Uterus (tissue), 4 donors: ENCODE results near the gene XRCC4. TPM values are rescaled to one million over a fixed set of nuclear protein-coding genes. Genes with fewer than 3 reads are reported as not detected.

ENCODE experiments used
- DNase-seq, 2 donors: peaks; one replicate each; pipeline ENCODE4 v3.0.0-alpha.2; 2019 to 2020
- H3K27ac ChIP-seq, 2 donors: fragments of 200-600 bp; sonication (generic); 1 replicate in 1 of 2; 2 replicates in 1 of 2; pipeline ENCODE4 v1.5.1; 2016 to 2018
- H3K27me3 ChIP-seq, 2 donors: fragments of 200-600 bp; sonication (generic); one replicate each; pipeline ENCODE4 v1.5.1; 2018 to 2019; ENCODE audit warnings: control low read depth in 1 of 2
- H3K36me3 ChIP-seq, 2 donors: fragments of 200-600 bp; sonication (generic); one replicate each; pipeline ENCODE4 v1.5.1; 2019; ENCODE audit warnings: control low read depth in 1 of 2
- H3K4me1 ChIP-seq, 2 donors: fragments of 200-600 bp; sonication (generic); one replicate each; pipeline ENCODE4 v1.5.1; 2018 to 2019; ENCODE audit warnings: control low read depth in 1 of 2
- H3K4me3 ChIP-seq, 2 donors: fragments of 200-600 bp; sonication (generic); 1 replicate in 1 of 2; 2 replicates in 1 of 2; pipeline ENCODE4 v1.5.1; 2018 to 2019; ENCODE audit warnings: mild to moderate bottlenecking in 1 of 2
- H3K9me3 ChIP-seq, 2 donors: fragments of 200-600 bp; sonication (generic); one replicate each; pipeline ENCODE4 v1.5.1; 2019; ENCODE audit warnings: control low read depth in 1 of 2
- POLR2A ChIP-seq, 2 donors: fragments of 450-650 bp; IDR thresholded peaks; one replicate each; pipeline ENCODE4 v1.6.1; 2016; ENCODE audit warnings: antibody characterized with exemption in 2 of 2, mild to moderate bottlenecking in 1 of 2, moderate library complexity in 1 of 2
- intact Hi-C: fragments of 100-400 bp; cut with DNase I; formaldehyde crosslinking; loops from one replicate; pipeline ENCODE4 v1.15.1; 2023; ENCODE audit warnings: low total_unique reads
- total RNA-seq, 4 donors: library from RNA; depleted of rRNA in 3 of 4; stranded (reverse); fragments of >200 nt in 3 of 4; gene quantifications; one replicate each; pipeline versions ENCODE4 v1.1.0 to v1.2.4, GENCODE V29; 2014 to 2023
- TF ChIP-seq, protein P1 (sequence below), 4 experiments: fragments of 200-600 bp in 2 of 4; fragments of 450-650 bp in 2 of 4; sonication (generic) in 2 of 4; IDR thresholded peaks; one replicate each; pipeline ENCODE4 v1.5.1; 2016 to 2019; ENCODE audit warnings: antibody characterized with exemption in 4 of 4, mild to moderate bottlenecking in 2 of 4, moderate library complexity in 1 of 4
- donor health status: DM: yes; HTN: yes; CAD: no.

The XRCC4 gene
- total RNA-seq, 4 donors from 2014 or later = 1.3 to 12.2 (median 5.5) TPM; not detected in 1

DNA sequence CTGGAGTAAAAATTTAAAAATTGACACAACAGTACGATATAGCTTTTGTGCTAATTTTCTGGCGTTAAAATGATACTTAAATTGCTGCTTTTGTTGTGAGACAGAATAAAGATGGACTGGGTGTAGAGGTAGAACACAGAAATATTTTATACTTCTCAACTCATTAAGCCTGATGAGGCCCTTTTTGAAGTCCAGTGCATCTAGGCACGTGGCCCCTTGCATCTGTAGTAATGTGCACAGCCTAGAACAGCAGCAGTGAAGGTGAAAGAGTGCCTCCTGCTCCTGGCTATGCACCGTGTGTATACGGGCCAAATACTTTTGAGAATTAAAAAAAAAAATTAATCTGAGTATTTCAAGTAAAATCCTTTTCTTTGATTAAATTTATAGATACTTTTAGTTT lies 115.6 kb downstream of the XRCC4 start:
- no peaks in the 10 kb centered on the region for H3K9me3 ChIP-seq
- H3K27ac ChIP-seq = no peak overlapping the region
- DNase-seq = no peak
- H3K4me1 ChIP-seq = no peaks in the 10 kb centered on the region
- intact Hi-C loops = no loop called here
- H3K4me3 ChIP-seq = no peak overlapping the region
- TF ChIP-seq, protein P1, sequence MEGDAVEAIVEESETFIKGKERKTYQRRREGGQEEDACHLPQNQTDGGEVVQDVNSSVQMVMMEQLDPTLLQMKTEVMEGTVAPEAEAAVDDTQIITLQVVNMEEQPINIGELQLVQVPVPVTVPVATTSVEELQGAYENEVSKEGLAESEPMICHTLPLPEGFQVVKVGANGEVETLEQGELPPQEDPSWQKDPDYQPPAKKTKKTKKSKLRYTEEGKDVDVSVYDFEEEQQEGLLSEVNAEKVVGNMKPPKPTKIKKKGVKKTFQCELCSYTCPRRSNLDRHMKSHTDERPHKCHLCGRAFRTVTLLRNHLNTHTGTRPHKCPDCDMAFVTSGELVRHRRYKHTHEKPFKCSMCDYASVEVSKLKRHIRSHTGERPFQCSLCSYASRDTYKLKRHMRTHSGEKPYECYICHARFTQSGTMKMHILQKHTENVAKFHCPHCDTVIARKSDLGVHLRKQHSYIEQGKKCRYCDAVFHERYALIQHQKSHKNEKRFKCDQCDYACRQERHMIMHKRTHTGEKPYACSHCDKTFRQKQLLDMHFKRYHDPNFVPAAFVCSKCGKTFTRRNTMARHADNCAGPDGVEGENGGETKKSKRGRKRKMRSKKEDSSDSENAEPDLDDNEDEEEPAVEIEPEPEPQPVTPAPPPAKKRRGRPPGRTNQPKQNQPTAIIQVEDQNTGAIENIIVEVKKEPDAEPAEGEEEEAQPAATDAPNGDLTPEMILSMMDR (IDR thresholded peaks at IDR 0.05) = no peak
- TF ChIP-seq POLR2A (IDR thresholded peaks at IDR 0.05) = no peak
- H3K27me3 ChIP-seq = no peaks in the 10 kb centered on the region
- no peaks in the 10 kb centered on the region for H3K36me3 ChIP-seq

DNA sequence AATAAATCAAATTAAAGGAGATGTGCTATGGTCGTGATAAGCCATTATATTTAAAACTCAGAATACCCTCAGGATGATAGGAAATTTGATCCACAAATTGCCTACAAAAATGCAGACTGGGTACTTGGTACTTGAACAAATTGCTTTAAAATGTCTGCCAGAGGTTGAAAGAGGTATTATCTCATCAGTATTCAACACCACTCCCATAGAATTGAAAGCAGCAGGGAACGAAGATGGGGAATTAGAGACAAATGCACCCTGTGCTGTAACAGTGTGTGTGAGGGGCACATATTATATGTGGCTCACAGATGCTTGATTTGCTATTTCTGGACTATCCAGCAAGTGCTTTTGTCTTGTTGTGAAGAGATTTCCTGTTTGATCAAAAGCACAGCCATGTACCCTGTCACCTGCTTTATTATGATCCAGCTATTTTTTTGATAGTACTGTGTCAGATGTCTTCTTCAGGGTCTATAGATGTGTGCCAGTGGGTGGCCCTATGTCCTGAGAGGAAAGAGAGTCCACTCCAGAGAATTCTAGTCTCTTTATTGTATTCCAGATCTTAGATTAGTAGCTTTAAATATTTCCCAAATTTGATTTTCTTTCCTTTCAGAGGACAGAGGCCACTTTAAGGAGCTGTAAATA lies 120.1 kb downstream of the XRCC4 start:
- H3K36me3 ChIP-seq = no peaks in the 10 kb centered on the region
- no peak for DNase-seq
- TF ChIP-seq, protein P1 (IDR thresholded peaks at IDR 0.05) = no peak
- no peak for TF ChIP-seq POLR2A (IDR thresholded peaks at IDR 0.05)
- intact Hi-C loops = no loop called here
- no peak overlapping the region for H3K4me3 ChIP-seq
- H3K27ac ChIP-seq = no peak overlapping the region
- no peaks in the 10 kb centered on the region for H3K9me3 ChIP-seq
- H3K4me1 ChIP-seq = no peaks in the 10 kb centered on the region
- no peaks in the 10 kb centered on the region for H3K27me3 ChIP-seq

DNA sequence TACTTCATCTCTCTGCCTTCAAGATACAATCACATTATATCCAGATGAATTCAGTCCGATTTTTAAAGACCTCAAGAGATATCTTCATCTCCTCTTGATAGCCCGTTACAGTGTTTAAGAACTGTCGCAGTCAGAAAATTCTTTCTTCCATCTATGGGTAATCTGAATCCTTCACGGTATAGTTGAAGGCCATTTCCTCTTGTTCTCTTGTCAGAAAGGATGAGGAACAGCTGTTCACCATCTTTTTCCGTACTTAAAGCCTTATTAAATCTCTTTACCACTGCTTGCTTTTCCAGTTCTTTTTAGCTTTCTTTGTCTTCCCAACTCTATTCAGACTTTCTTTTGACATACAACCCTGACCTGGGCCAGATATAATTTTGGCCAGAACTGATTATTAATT lies 121.8 kb downstream of the XRCC4 start:
- TF ChIP-seq, protein P1 (IDR thresholded peaks at IDR 0.05) = no peak
- TF ChIP-seq POLR2A (IDR thresholded peaks at IDR 0.05) = no peak
- H3K36me3 ChIP-seq = no peaks in the 10 kb centered on the region
- no peaks in the 10 kb centered on the region for H3K9me3 ChIP-seq
- no peak overlapping the region for H3K4me3 ChIP-seq
- no peak overlapping the region for H3K27ac ChIP-seq
- H3K4me1 ChIP-seq = no peaks in the 10 kb centered on the region
- no peaks in the 10 kb centered on the region for H3K27me3 ChIP-seq
- intact Hi-C loops = no loop called here
- DNase-seq = no peak

DNA sequence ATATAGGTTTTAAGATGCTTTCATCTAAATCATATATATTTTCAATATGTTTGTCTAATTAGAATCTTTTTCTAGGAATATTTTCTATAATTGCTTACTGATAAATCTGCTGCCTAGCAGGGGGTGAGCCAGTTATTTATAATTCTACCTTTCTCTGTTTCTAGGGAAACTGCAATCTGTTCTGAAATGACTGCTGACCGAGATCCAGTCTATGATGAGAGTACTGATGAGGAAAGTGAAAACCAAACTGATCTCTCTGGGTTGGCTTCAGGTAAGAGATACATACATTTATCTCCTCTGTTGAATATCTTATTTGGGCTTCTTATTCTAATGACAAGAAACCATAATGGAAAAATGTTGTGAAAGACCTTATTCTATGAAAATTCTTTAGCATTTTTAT lies 127.3 kb downstream of the XRCC4 start:
- no peak overlapping the region for H3K27ac ChIP-seq

DNA sequence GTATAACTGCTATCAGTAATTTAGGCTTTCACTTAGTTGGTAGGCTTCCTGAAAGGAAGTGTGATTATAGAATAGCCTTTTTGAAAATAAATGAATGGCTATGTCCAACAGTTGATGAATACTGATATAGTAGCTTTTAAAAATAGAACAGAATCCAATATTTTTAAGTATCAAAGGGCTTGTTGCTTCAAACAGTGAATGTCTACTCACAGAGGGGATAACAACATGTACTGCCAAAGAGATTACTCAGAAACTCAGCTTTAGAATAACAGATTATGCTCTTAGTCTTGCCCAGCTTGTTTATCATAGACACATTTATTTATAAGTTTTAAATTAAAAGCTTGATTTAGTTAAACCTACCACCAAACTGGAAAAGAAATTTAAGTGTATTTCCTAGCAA lies 132.6 kb downstream of the XRCC4 start:
- Histone ChIP-seq H3K4me3 (no peak overlapping the region), H3K27me3 (no peaks in the 10 kb centered on the region), H3K36me3 (no peaks in the 10 kb centered on the region), H3K9me3 (no peaks in the 10 kb centered on the region), H3K4me1 (no peaks in the 10 kb centered on the region), H3K27ac (no peak overlapping the region)
- intact Hi-C loops = no loop called here
- TF ChIP-seq, protein P1 (IDR thresholded peaks at IDR 0.05) = no peak
- TF ChIP-seq POLR2A (IDR thresholded peaks at IDR 0.05) = no peak
- no peak for DNase-seq

More for the DNA sequence above, 127.3 kb downstream of the XRCC4 start:
- intact Hi-C loops = no loop called here
- H3K9me3 ChIP-seq = no peaks in the 10 kb centered on the region
- H3K36me3 ChIP-seq = no peaks in the 10 kb centered on the region
- no peak overlapping the region for H3K4me3 ChIP-seq
- H3K27me3 ChIP-seq = no peaks in the 10 kb centered on the region
- no peaks in the 10 kb centered on the region for H3K4me1 ChIP-seq
- TF ChIP-seq, protein P1 (IDR thresholded peaks at IDR 0.05) = no peak
- DNase-seq = no peak
